ENCODE data around the gene ZNF487. TPM values are rescaled to one million over a fixed set of nuclear protein-coding genes. Genes with fewer than 3 reads are reported as not detected.
A peak's percentile ranks its signal among the peaks of the same experiment; 100 is the strongest.

Gene ZNF487
- total and polyA plus RNA-seq, 2 of the 13 experiments (the other 11 are each of a cell fraction or from before 2014, with no cell fraction given): 7.4 to 8.8 TPM

GRCh38 chr10:43409385-43410109 lies 27.4 kb upstream of the ZNF487 start (continued):
- TF ChIP-seq ZNF512 (CRISPR knock-in tag; IDR thresholded peaks at IDR 0.05) (no peak), PAX8 (CRISPR knock-in tag; IDR thresholded peaks at IDR 0.05; ENCODE audit: borderline replicate concordance) (0 out of 2 replicates have a peak, but pooled peaks have one; percentile 1), ZNF644 (CRISPR knock-in tag; IDR thresholded peaks at IDR 0.05; ENCODE audit: low read depth) (no peak), ZNF362 (CRISPR knock-in tag; IDR thresholded peaks at IDR 0.05; ENCODE audit: borderline replicate concordance) (peak; percentile 43; the same call in 1 of the 2 replicates), ZNF576 (CRISPR knock-in tag; IDR thresholded peaks at IDR 0.05) (no peak), ZNF460 (CRISPR knock-in tag; IDR thresholded peaks at IDR 0.05; ENCODE audit: borderline replicate concordance) (peak; percentile 76; the same call in 1 of the 2 replicates), ZNF343 (CRISPR knock-in tag; IDR thresholded peaks at IDR 0.05) (0 out of 2 replicates have a peak, but pooled peaks have one; percentile 0), ZBTB46 (CRISPR knock-in tag; IDR thresholded peaks at IDR 0.05; ENCODE audit: borderline replicate concordance) (no peak), NFYC (CRISPR knock-in tag; IDR thresholded peaks at IDR 0.05) (no peak), ZHX1 (CRISPR knock-in tag; IDR thresholded peaks at IDR 0.05; ENCODE audit: low read depth) (0 out of 2 replicates have a peak, but pooled peaks have one; percentile 54)

Measured in HepG2 (cell line).